Adrenal gland (tissue), 5 donors: ENCODE data around the gene KCTD2.

ENCODE experiments used
- POLR2A ChIP-seq, 2 donors: fragments of 450-650 bp; IDR thresholded peaks; one replicate each; pipeline ENCODE4 v1.6.1; 2017; ENCODE audit warnings: antibody characterized with exemption in 2 of 2, mild to moderate bottlenecking in 2 of 2, moderate library complexity in 1 of 2
- TF ChIP-seq, protein P1 (sequence below), 6 experiments: fragments of 450-650 bp in 4 of 6; fragments of 200-600 bp in 2 of 6; sonication (generic) in 1 of 6; IDR thresholded peaks; 1 replicate in 5 of 6; 2 replicates in 1 of 6; pipeline versions ENCODE4 v1.5.1 to v1.8.0; 2016 to 2021; ENCODE audit warnings: antibody characterized with exemption in 6 of 6, mild to moderate bottlenecking in 2 of 6, moderate library complexity in 1 of 6
- donor health status: DM: no; HTN: no; CAD: no.

GRCh38 chr17:75047398-75048098 lies 523 bp downstream of the KCTD2 start:
- TF ChIP-seq, protein P1, sequence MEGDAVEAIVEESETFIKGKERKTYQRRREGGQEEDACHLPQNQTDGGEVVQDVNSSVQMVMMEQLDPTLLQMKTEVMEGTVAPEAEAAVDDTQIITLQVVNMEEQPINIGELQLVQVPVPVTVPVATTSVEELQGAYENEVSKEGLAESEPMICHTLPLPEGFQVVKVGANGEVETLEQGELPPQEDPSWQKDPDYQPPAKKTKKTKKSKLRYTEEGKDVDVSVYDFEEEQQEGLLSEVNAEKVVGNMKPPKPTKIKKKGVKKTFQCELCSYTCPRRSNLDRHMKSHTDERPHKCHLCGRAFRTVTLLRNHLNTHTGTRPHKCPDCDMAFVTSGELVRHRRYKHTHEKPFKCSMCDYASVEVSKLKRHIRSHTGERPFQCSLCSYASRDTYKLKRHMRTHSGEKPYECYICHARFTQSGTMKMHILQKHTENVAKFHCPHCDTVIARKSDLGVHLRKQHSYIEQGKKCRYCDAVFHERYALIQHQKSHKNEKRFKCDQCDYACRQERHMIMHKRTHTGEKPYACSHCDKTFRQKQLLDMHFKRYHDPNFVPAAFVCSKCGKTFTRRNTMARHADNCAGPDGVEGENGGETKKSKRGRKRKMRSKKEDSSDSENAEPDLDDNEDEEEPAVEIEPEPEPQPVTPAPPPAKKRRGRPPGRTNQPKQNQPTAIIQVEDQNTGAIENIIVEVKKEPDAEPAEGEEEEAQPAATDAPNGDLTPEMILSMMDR (IDR thresholded peaks at IDR 0.05), result no peak
- TF ChIP-seq POLR2A (IDR thresholded peaks at IDR 0.05), result no peak
